MM.1S (cell line): Measurements from ENCODE around the gene RNF208.

ENCODE experiments used
- DNase-seq: peaks from one replicate; pipeline ENCODE4 v3.0.0-alpha.2; 2015
- H2AFZ ChIP-seq: fragments of 300-600 bp; sonication (generic); 2 replicates; pipeline ENCODE4 v1.6.0; 2016; ENCODE audit warnings: antibody characterized with exemption, low read length
- H3F3A ChIP-seq: fragments of 300-600 bp; sonication (generic); 2 replicates; pipeline ENCODE4 v1.6.1; 2016; ENCODE audit warnings: mild to moderate bottlenecking, antibody characterized with exemption, low read length, moderate library complexity, mixed read lengths; ENCODE audit not compliant: insufficient read depth
- H3K27ac ChIP-seq: fragments of 300-600 bp; sonication (generic); 2 replicates; pipeline ENCODE4 v1.5.1; 2016; ENCODE audit warnings: mild to moderate bottlenecking, low read length
- H3K27me3 ChIP-seq: fragments of 300-600 bp; sonication (generic); replicated peaks from 2 replicates; pipeline ENCODE4 v1.6.0; 2016; ENCODE audit warnings: low read length; ENCODE audit not compliant: insufficient read depth
- H3K36me3 ChIP-seq: fragments of 300-600 bp; sonication (generic); replicated peaks from 2 replicates; pipeline ENCODE4 v1.6.1; 2016; ENCODE audit warnings: mild to moderate bottlenecking, low read length, mixed read lengths; ENCODE audit not compliant: insufficient read depth
- H3K4me1 ChIP-seq: fragments of 300-600 bp; sonication (generic); 2 replicates; pipeline ENCODE4 v1.6.1; 2016; ENCODE audit warnings: low read length, mixed read lengths
- H3K4me2 ChIP-seq: fragments of 300-600 bp; sonication (generic); 2 replicates; pipeline ENCODE4 v1.6.0; 2016; ENCODE audit warnings: low read depth, low read length
- H3K4me3 ChIP-seq: fragments of 300-600 bp; sonication (generic); 2 replicates; pipeline ENCODE4 v1.5.1; 2016; ENCODE audit warnings: low read length, mixed read lengths
- H3K79me2 ChIP-seq: fragments of 300-600 bp; sonication (generic); 2 replicates; pipeline ENCODE4 v1.6.1; 2016; ENCODE audit warnings: mixed run types, low read length, mixed read lengths
- H3K9ac ChIP-seq: fragments of 300-600 bp; sonication (generic); 2 replicates; pipeline ENCODE4 v1.6.1; 2016; ENCODE audit warnings: low read length, mixed read lengths
- H3K9me2 ChIP-seq: fragments of 300-600 bp; sonication (generic); replicated peaks from 2 replicates; pipeline ENCODE4 v1.6.1; 2016; ENCODE audit warnings: mild to moderate bottlenecking, low read length, mixed read lengths; ENCODE audit not compliant: insufficient read depth
- H3K9me3 ChIP-seq: fragments of 300-600 bp; sonication (generic); replicated peaks from 2 replicates; pipeline ENCODE4 v1.6.1; 2016; ENCODE audit warnings: mild to moderate bottlenecking, low read length, mixed read lengths; ENCODE audit not compliant: insufficient read depth
- H4K20me1 ChIP-seq: fragments of 300-600 bp; sonication (generic); 2 replicates; pipeline ENCODE4 v1.6.1; 2016; ENCODE audit warnings: mild to moderate bottlenecking, low read length, moderate library complexity, mixed read lengths; ENCODE audit not compliant: insufficient read depth
- EZH2 ChIP-seq: fragments of 300-600 bp; sonication (generic); optimal IDR thresholded peaks from 2 replicates; pipeline ENCODE3; 2017; ENCODE audit warnings: low read depth, mild to moderate bottlenecking, antibody characterized with exemption, low read length, mixed read lengths
- EZH2phosphoT487 ChIP-seq: fragments of 300-600 bp; sonication (generic); IDR thresholded peaks from 2 replicates; pipeline ENCODE4 v1.6.1; 2018; ENCODE audit warnings: antibody characterized with exemption, low read length
- TF ChIP-seq, protein P1 (sequence below): fragments of 300-600 bp; sonication (generic); IDR thresholded peaks from 2 replicates; pipeline ENCODE4 v1.5.1; 2016; ENCODE audit warnings: antibody characterized with exemption, low read length, mixed read lengths

RNF208 gene

DNA sequence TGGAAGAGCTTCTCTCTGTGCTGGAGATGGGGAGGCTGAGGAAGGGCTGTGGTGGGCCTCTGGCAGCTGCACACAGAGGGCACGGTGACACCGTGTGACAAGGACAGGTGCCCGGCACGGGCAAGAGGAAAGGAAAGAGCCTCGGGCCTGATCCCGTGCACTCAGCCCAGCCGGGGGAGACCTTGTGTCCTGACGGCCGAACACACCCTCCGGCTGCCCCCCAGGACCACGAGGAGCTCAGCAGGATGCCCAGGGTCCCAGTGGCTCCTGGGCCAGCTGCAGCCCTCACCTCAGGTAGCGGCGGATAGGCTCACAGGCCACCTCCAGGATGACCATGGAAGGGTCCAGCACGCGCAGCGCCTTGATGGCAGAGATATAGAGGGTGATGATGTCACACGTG lies 39.2 kb downstream of the RNF208 start:
- Histone ChIP-seq H3K4me3 (no peak overlapping the region), H3F3A (no peaks in the 10 kb centered on the region), H4K20me1 (no peaks in the 10 kb centered on the region), H3K9ac (no peak overlapping the region), H3K27ac (no peak overlapping the region), H3K36me3 (no peaks in the 10 kb centered on the region), H2AFZ (no peak overlapping the region), H3K9me2 (no peaks in the 10 kb centered on the region), H3K79me2 (peaks cover 32% of the 10 kb centered on the region), H3K4me1 (peaks cover 11% of the 10 kb centered on the region), H3K4me2 (no peak overlapping the region), H3K9me3 (no peaks in the 10 kb centered on the region), H3K27me3 (no peaks in the 10 kb centered on the region)
- DNase-seq: no peak
- no peak for TF ChIP-seq EZH2
- TF ChIP-seq, protein P1, sequence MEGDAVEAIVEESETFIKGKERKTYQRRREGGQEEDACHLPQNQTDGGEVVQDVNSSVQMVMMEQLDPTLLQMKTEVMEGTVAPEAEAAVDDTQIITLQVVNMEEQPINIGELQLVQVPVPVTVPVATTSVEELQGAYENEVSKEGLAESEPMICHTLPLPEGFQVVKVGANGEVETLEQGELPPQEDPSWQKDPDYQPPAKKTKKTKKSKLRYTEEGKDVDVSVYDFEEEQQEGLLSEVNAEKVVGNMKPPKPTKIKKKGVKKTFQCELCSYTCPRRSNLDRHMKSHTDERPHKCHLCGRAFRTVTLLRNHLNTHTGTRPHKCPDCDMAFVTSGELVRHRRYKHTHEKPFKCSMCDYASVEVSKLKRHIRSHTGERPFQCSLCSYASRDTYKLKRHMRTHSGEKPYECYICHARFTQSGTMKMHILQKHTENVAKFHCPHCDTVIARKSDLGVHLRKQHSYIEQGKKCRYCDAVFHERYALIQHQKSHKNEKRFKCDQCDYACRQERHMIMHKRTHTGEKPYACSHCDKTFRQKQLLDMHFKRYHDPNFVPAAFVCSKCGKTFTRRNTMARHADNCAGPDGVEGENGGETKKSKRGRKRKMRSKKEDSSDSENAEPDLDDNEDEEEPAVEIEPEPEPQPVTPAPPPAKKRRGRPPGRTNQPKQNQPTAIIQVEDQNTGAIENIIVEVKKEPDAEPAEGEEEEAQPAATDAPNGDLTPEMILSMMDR: no peak

DNA sequence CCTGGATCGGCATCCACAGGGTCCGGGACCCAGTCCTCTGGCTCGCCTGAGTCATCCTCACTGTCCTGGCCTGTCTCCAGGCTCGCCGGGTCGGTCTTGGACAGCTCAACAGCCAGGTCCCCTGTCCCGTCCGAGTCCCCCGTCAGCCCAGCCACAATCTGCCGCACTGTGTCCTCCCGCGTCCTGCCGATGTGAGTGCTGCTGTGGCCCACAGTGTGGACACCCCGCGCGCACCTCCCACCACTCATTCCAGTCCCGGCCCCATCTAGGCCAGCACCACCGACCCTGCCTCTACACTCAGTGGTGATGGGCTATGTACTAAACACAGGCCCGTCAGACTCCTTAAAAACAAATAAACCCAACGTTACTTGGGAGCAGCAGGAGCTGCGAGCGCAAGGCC lies 40.4 kb downstream of the RNF208 start:
- Histone ChIP-seq H3K36me3 (no peaks in the 10 kb centered on the region), H3K27ac (no peak overlapping the region), H3K79me2 (peaks cover 20% of the 10 kb centered on the region), H3K4me3 (no peak overlapping the region), H2AFZ (no peak overlapping the region), H3K9me3 (no peaks in the 10 kb centered on the region), H4K20me1 (no peaks in the 10 kb centered on the region), H3K4me1 (peaks cover under 1% of the 10 kb centered on the region; the same call in 1 of the 2 replicates), H3F3A (peaks cover 4% of the 10 kb centered on the region; the same call in 1 of the 2 replicates), H3K9ac (no peak overlapping the region), H3K9me2 (no peaks in the 10 kb centered on the region), H3K4me2 (no peak overlapping the region), H3K27me3 (no peaks in the 10 kb centered on the region)
- DNase-seq: no peak
- TF ChIP-seq, protein P1: no peak
- no peak for TF ChIP-seq EZH2phosphoT487
- TF ChIP-seq EZH2: no peak

DNA sequence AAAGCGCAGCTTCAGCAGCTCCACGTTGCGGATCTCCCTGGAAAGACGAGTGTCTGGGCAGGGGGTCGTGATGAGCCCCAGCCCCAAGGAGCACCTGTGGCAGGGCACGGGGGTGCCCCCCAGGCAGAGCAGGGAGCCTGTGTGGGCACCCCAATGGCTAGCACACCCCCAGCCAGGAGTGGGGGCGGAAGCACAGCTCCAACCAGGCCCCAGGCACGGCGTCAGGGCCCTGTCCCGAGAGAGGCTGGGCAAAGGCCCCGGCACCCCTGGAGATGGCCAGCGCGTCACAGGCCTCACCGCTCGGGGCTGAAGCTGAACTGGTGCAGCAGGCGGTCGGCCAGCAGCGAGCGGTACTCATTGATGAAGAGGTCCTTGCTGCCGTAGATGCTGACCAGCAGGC lies 41.5 kb downstream of the RNF208 start:
- Histone ChIP-seq H3K27me3 (no peaks in the 10 kb centered on the region), H3K4me2 (no peak overlapping the region), H3K36me3 (no peaks in the 10 kb centered on the region), H3K4me1 (no peaks in the 10 kb centered on the region), H3K27ac (no peak overlapping the region), H2AFZ (no peak overlapping the region), H3K9ac (no peak overlapping the region), H3K9me2 (no peaks in the 10 kb centered on the region), H4K20me1 (no peaks in the 10 kb centered on the region), H3K79me2 (peaks cover 9% of the 10 kb centered on the region; the same call in 1 of the 2 replicates), H3F3A (peaks cover 10% of the 10 kb centered on the region; the same call in 1 of the 2 replicates), H3K4me3 (no peak overlapping the region), H3K9me3 (no peaks in the 10 kb centered on the region)
- TF ChIP-seq, protein P1: no peak
- TF ChIP-seq EZH2 (no peak), EZH2phosphoT487 (no peak)
- DNase-seq: no peak
